Kidney (tissue), 14 donors: ENCODE data around the gene TOP3A. TPM values are rescaled to one million over a fixed set of nuclear protein-coding genes. Genes with fewer than 3 reads are reported as not detected.

ENCODE experiments used
- DNase-seq, 5 donors: peaks; one replicate each; pipeline ENCODE4 v3.0.0-alpha.2; 2013 to 2020
- FAIRE-seq: peaks from 2 replicates; lab custom pipeline; 2012; peaks lifted over from hg19 to GRCh38; lab: Jason Lieb, UNC
- H3K27ac ChIP-seq, 2 donors: one replicate each; pipeline ENCODE4 v1.7.0; 2013; ENCODE audit warnings: low read depth in 2 of 2, low read length in 2 of 2, inconsistent platforms in 1 of 2
- H3K27me3 ChIP-seq: one replicate; pipeline ENCODE4 v1.7.1; 2013; ENCODE audit warnings: low read length, inconsistent platforms; ENCODE audit not compliant: control insufficient read depth, insufficient read depth
- H3K36me3 ChIP-seq, 3 donors: one replicate each; pipeline versions ENCODE4 v1.7.0 to v1.7.1; 2013; ENCODE audit warnings: low read length in 3 of 3, control low read depth in 1 of 3, inconsistent platforms in 1 of 3; ENCODE audit not compliant: insufficient read depth in 3 of 3, control insufficient read depth in 2 of 3
- H3K4me1 ChIP-seq, 3 donors: one replicate each; pipeline versions ENCODE4 v1.7.0 to v1.7.1; 2013; ENCODE audit warnings: low read length in 3 of 3, inconsistent platforms in 1 of 3, low read depth in 1 of 3; ENCODE audit not compliant: control insufficient read depth in 2 of 3, insufficient read depth in 2 of 3
- H3K4me3 ChIP-seq, 3 donors: one replicate each; pipeline versions ENCODE4 v1.7.0 to v1.8.1; 2013; ENCODE audit warnings: low read length in 3 of 3, control low read depth in 1 of 3, inconsistent platforms in 1 of 3
- H3K9ac ChIP-seq, 3 donors: one replicate each; pipeline versions ENCODE4 v1.7.0 to v1.7.1; 2013; ENCODE audit warnings: low read length in 3 of 3, control low read depth in 1 of 3, inconsistent platforms in 1 of 3
- H3K9me3 ChIP-seq, 3 donors: one replicate each; pipeline versions ENCODE4 v1.7.0 to v1.7.1; 2013; ENCODE audit warnings: low read length in 3 of 3, control low read depth in 1 of 3, inconsistent platforms in 1 of 3; ENCODE audit not compliant: control insufficient read depth in 2 of 3, insufficient read depth in 1 of 3
- CTCF ChIP-seq: IDR thresholded peaks from 3 replicates; pipeline ENCODE4 v1.5.1; 2012; ENCODE audit warnings: mild to moderate bottlenecking, moderate library complexity, borderline replicate concordance; ENCODE audit not compliant: insufficient read depth; ENCODE audit errors: extremely low read depth
- intact Hi-C: fragments of 100-400 bp; cut with DNase I; formaldehyde crosslinking; loops from one replicate; pipeline ENCODE4 v1.11.1; 2022
- polyA plus RNA-seq: library from polyadenylated mRNA; stranded (reverse); fragments of 350-450 nt; fragmentation: Illumina TruSeq; extraction: RNeasy Lipid Tissue Mini Kit (QIAGEN cat#74804); gene quantifications from one replicate; pipeline ENCODE4 v1.2.3, GENCODE V29; 2014; ENCODE audit warnings: low read depth, low replicate concordance; ENCODE audit not compliant: insufficient read depth
- total RNA-seq: library from RNA; stranded (reverse); fragmentation: NEBNext Ultra II Directional; extraction: Animal tissue kit (Norgen Biotek cat#: 25700); gene quantifications from one replicate; pipeline ENCODE4 v1.2.1, GENCODE V29; 2021
- donor health status: control.
- donor health status: control.
- donor health status: control.
- donor health status: control.
- donor health status: control.
- donor health status: DM: yes; HTN: yes; CAD: no.
- donor health status: Normal renal cell carcinoma (clear cell type).

Gene TOP3A
- total and polyA plus RNA-seq, 2 donors from 2014 or later: 7.9 to 30.3 TPM

DNA sequence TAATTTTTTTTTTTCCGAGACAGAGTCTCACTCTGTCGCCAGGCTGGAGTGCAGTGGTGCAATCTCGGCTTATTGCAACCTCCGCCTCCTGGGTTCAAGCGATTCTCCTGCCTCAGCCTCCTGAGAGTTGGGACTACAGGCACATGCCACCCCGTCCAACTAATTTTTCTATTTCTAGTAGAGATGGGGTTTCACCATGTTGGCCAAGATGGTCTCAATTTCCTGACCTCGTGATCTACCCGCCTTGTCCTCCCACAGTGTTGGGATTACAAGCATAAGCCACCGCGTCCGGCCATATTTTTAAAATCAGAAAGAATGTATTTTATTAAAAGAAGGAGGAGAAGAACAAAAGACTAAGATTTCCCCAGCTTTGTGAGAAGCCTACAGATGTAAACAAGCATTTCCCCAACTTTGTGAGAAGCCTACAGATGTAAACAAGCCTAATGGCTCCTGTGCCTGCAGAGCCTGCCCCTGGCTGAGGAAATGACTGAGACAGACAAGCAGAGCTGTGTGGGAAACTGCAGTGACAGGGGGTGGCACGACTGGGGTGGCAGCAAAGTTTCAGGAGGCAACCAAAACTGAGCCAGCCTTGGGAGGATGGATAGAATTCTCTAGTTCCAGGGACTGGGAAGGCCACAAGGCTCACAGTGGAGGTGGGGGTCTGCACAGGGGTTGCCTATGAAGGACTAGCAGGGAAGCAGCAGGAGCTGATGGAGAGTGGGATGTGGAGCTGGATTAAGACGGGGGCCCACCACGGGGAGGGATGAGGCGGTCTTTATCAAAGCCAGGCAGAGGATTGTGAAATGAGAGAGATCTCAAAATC is 22.9 kb downstream of the TOP3A start:
- TF ChIP-seq CTCF: no peak
- Histone ChIP-seq H3K9me3 (no peaks in the 10 kb centered on the region), H3K36me3 (peaks cover 9 to 33% (median 19%) of the 10 kb centered on the region in 3 donors), H3K9ac (no peak overlapping the region), H3K27me3 (no peaks in the 10 kb centered on the region), H3K27ac (no peak overlapping the region), H3K4me1 (no peaks in the 10 kb centered on the region), H3K4me3 (no peak overlapping the region)
- FAIRE-seq (no peak), DNase-seq (peak in 1 of 5 donors; percentile 15)
- intact Hi-C loops: no loop called here

- no peaks in the 10 kb centered on the region for H3K9me3 ChIP-seq
- DNase-seq (peak in 1 of 5 donors; percentile 51), FAIRE-seq (no peak)
- H3K4me3 ChIP-seq: no peak overlapping the region
- no peaks in the 10 kb centered on the region for H3K27me3 ChIP-seq
- no peaks in the 10 kb centered on the region for H3K4me1 ChIP-seq
- no peak overlapping the region for H3K9ac ChIP-seq
- no peak overlapping the region for H3K27ac ChIP-seq
- peaks cover 4 to 49% (median 38%) of the 10 kb centered on the region in 3 donors for H3K36me3 ChIP-seq
- no peak for TF ChIP-seq CTCF
- intact Hi-C loops: no loop called here
Measured at GRCh38 chr17:18285296-18285695, 29.5 kb downstream of the TOP3A start.

GRCh38 chr17:18281788-18282187 is 33.0 kb downstream of the TOP3A start:
- no peak overlapping the region for H3K27ac ChIP-seq
- no peak overlapping the region for H3K9ac ChIP-seq
- H3K4me3 ChIP-seq: no peak overlapping the region
- H3K4me1 ChIP-seq: no peaks in the 10 kb centered on the region
- H3K36me3 ChIP-seq: peaks cover 5 to 51% (median 39%) of the 10 kb centered on the region in 3 donors
- intact Hi-C loops: no loop called here
- FAIRE-seq (no peak), DNase-seq (no peak)
- no peaks in the 10 kb centered on the region for H3K27me3 ChIP-seq
- TF ChIP-seq CTCF: no peak
- H3K9me3 ChIP-seq: no peaks in the 10 kb centered on the region
